ENCODE measurements around the gene PARP6. TPM values are rescaled to one million over a fixed set of nuclear protein-coding genes. Genes with fewer than 3 reads are reported as not detected.
A peak's percentile ranks its signal among the peaks of the same experiment; 100 is the strongest.

Gene PARP6
- polyA plus RNA-seq, 1 of the 3 experiments (the other 2 are of a cell fraction) = 57.7 TPM

- H4K20me1 ChIP-seq (ENCODE audit: insufficient read depth) = peaks cover 69% of the 10 kb centered on the region
- H3K9me2 ChIP-seq = no peaks in the 10 kb centered on the region
- no peaks in the 10 kb centered on the region for H3K27me3 ChIP-seq (ENCODE audit: insufficient read depth)
- WGBS (ENCODE audit: low lambda C conversion rate) = 62% methylated on average over 2 of the region's 2 CpGs
- H3K36me3 ChIP-seq (replicated peaks in 1 of 2; ENCODE audit: control insufficient read depth in 1 of 2, insufficient read depth in 2 of 2, low read length in 1 of 2) = peaks cover 65 to 66% of the 10 kb centered on the region in 2 experiments
- H3K4me3 ChIP-seq (ENCODE audit: low read depth in 2 of 2, low read length in 1 of 2) = no peak overlapping the region
- ChIA-PET POLR2A (interaction anchor here (0.7 to 3.7 kb wide), 4 partner anchors 11 to 31 kb away, joined by 3 to 17 read pairs (median 3); partner anchors contain the start of gene PKM), CTCF (interaction anchor here (0.6 to 5.5 kb wide), 27 partner anchors 8 to 456 kb away, joined by 3 to 35 read pairs (median 4); partner anchors contain the start of gene PKM)
- TF ChIP-seq FOXM1 (IDR thresholded peaks at IDR 0.05; ENCODE audit: low read depth) (no peak), MXI1 (IDR thresholded peaks at IDR 0.05; ENCODE audit: low read depth, low read length) (peak; percentile 29; the same call in 1 of the 2 replicates), RAD21 (IDR thresholded peaks at IDR 0.05; ENCODE audit: low read length) (peak; percentile 92), RCOR1 (IDR thresholded peaks at IDR 0.05; ENCODE audit: low read length) (0 out of 2 replicates have a peak, but pooled peaks have one; percentile 32), CHD2 (IDR thresholded peaks at IDR 0.05; ENCODE audit: low read length, partially characterized antibody) (peak; percentile 20), REST (IDR thresholded peaks at IDR 0.05; ENCODE audit: low read depth, low read length) (no peak), EP300 (IDR thresholded peaks at IDR 0.05; ENCODE audit: borderline replicate concordance in 1 of 2, low read depth in 1 of 2, low read length in 1 of 2) (no peak), SMC3 (IDR thresholded peaks at IDR 0.05; ENCODE audit: low read depth, low read length) (peak; percentile 69), POLR2AphosphoS5 (IDR thresholded peaks at IDR 0.05; ENCODE audit: low read depth, low read length) (peak; percentile 14; the same call in 1 of the 2 replicates), TCF12 (IDR thresholded peaks at IDR 0.05) (no peak)
- TF ChIP-seq, protein P1, sequence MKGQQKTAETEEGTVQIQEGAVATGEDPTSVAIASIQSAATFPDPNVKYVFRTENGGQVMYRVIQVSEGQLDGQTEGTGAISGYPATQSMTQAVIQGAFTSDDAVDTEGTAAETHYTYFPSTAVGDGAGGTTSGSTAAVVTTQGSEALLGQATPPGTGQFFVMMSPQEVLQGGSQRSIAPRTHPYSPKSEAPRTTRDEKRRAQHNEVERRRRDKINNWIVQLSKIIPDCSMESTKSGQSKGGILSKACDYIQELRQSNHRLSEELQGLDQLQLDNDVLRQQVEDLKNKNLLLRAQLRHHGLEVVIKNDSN (IDR thresholded peaks at IDR 0.05; ENCODE audit: borderline replicate concordance, low read depth) = no peak
- TF ChIP-seq, protein P2, sequence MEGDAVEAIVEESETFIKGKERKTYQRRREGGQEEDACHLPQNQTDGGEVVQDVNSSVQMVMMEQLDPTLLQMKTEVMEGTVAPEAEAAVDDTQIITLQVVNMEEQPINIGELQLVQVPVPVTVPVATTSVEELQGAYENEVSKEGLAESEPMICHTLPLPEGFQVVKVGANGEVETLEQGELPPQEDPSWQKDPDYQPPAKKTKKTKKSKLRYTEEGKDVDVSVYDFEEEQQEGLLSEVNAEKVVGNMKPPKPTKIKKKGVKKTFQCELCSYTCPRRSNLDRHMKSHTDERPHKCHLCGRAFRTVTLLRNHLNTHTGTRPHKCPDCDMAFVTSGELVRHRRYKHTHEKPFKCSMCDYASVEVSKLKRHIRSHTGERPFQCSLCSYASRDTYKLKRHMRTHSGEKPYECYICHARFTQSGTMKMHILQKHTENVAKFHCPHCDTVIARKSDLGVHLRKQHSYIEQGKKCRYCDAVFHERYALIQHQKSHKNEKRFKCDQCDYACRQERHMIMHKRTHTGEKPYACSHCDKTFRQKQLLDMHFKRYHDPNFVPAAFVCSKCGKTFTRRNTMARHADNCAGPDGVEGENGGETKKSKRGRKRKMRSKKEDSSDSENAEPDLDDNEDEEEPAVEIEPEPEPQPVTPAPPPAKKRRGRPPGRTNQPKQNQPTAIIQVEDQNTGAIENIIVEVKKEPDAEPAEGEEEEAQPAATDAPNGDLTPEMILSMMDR (IDR thresholded peaks at IDR 0.05) = peak; percentile 88
- peak; percentile 87 for DNase-seq
- peaks cover 79% of the 10 kb centered on the region for H3F3A ChIP-seq (replicated peaks; ENCODE audit: insufficient read depth)
- peaks cover 23 to 34% of the 10 kb centered on the region in 2 experiments for H3K4me1 ChIP-seq (ENCODE audit: control insufficient read depth in 1 of 2, insufficient read depth in 2 of 2, low read depth in 1 of 2, low read length in 1 of 2)
- H3K9ac ChIP-seq = no peak overlapping the region
- H3K79me2 ChIP-seq (ENCODE audit: insufficient read depth) = peaks cover 13% of the 10 kb centered on the region
- no peak overlapping the region for H3K4me2 ChIP-seq
- H3K27ac ChIP-seq (ENCODE audit: low read depth in 2 of 2, low read length in 1 of 2) = peak overlapping the region; percentile 47 to 66; a peak in 2 of 4 replicates
- H2AFZ ChIP-seq (ENCODE audit: low read depth) = no peak overlapping the region
- H3K9me3 ChIP-seq = no peaks in the 10 kb centered on the region
Observed at GRCh38 chr15:72199721-72200212, 72.6 kb downstream of the PARP6 start.

All from SK-N-SH (cell line).